GM18868 (cell line): ENCODE results near the gene MN1.

ENCODE experiments used
- ATAC-seq: cut with Tn5 transposase; IDR thresholded peaks from one replicate; pipeline ENCODE4 v1.9.1; 2021; ENCODE audit warnings: mild to moderate bottlenecking, moderate library complexity; ENCODE audit not compliant: unreplicated experiment

MN1 gene

DNA sequence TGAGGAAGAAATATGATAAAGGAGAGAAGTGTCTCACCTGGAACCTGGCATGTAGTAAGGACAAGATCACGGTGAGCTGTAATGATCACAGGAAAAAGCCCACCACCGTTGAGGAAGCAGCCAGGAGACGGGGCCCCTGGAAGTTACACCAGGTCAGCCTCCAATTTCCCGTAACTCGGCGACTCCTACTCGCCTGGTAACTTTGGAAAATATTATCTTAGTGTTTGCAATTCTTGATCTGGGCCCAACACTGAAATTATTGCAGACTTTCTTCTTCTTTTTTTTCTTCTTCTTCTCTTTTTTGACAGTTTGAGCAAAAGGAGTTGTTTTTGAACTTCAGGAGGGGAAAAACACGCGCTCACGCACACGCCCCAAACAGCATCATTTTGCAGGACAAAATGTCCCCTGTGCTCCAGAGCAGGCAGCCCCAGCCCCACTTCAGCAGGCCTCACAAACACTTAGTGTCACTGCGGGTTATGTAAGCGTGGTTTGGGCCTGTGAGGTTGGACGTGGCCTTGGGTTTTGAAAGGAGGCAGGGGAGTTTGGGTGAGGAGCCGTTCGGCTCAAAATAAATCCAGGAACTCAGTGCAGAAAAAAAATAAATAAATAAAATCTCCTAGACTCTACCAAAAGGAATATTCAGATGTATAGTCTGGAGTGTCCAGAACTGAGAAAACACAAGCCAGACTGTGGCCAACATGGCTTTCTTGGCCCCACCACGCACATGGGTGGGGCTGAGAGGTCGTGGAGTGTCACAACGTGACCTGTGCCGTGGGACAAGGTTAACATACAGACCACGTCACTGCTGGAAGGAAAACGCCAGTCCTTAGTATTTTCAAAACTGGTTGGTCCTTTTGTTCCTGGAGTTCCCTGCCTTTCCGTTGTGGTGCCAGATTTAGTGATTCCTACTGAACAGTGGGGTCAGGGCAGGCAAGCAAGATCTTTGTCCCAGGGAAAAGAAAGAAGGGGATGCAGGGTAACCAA lies 26.3 kb upstream of the MN1 start:
- no peak for ATAC-seq

- no peak for ATAC-seq
Measured at GRCh38 chr22:27825174-27825573, 23.6 kb upstream of the MN1 start.

DNA sequence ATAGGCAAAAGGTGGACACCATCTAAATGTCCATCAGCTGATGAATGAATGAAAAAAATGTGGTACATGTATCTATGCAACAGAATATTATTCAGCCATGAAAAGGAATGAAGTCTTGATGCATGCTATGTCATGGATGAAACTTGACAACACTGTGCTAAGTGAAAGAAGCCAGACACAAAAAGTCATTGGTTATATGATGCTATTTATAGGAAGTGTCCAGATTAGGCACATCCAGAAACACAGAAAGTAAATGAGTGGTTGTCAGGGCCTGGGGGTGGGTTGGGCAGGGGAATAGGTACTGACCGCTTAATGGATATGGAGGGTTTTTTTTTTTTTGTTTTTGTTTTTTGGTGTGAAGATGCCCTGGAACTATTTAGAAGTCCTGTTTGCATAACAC lies 21.7 kb upstream of the MN1 start:
- ATAC-seq = no peak

DNA sequence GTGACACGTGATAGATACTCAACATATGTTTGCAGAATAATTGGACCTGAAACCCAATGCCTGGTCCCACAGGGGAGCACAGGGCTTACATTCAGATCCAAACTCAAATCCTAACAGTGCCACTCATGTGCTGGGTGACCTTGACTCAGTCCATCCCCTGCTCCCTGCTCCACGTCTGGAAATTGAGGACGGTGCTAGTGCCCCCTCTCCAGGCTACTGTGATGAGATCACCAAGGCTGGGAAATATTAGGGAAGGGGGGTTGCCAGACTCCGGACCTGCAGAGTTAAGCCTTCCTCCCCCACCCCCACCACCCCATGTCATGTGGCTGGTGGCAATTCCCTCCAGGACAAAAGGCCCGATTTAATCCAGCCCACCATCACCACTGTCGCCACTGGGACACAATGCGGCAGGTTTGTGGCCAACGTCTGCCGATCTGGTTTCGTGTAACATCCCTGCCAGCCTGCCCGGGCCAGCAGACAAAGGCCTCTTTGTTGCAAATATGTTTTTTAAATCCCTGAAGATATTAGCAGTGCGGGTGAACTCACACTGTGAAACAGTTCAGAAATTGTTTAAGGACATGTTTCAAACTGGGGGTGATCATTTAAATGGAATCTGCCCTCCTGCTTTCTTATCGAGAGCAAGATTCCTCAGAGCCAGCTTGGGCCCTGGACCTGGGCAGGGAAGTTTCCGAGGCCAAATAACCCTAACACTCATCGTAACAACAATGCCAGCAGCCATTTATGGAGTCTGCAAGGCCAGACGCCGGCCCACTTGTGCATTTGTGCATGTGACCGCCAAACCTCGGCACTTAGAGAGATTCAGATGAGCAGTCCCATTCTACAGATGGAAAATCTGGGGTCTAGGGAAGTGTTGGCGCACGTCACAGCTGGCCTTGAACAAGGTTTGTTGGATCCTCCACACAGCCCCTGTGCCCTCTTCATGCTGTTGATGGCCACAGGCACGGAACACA lies 19.6 kb upstream of the MN1 start:
- ATAC-seq = no peak

DNA sequence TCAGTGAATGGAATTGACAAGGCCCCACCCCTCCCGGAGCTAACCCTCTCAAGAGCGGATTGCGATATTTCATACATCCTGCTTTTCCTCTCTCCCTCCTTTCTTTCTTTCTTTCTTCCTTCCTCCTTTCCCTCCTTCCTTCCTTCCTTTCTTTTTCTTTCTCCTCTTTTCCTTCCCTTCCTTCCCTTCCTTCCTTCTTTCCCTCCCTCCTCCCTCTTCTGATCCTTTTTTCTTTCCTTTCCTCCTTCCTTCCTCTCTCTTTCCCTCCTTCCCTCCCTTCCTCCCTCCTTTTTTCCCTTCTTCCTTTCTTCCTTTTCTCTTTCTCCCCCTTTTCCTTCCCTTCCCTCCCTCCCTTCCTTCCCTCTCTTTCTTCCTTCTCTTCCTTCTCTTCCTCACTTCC lies 15.0 kb upstream of the MN1 start:
- ATAC-seq = no peak

- ATAC-seq = no peak
Measured at GRCh38 chr22:27815826-27816530, 14.4 kb upstream of the MN1 start.

DNA sequence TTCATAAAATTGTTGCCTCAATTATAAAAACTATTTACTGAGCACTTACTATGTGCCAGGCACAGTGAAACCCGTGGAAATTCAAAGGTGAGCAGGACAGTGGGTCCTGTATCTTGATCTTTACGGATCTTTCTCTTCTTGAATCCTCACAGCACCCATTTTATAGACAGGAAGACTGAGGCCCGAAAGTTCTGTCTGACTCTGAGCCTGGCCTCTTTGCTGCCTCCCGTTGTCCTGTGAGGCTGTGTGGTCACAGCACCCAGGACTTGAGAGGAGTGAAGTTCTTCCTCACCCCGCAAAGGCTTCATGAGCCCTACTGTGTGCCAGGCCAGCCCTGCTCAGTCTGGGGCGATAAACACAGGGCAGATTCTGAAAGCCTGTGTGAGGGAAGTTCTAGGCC lies 13.4 kb upstream of the MN1 start:
- ATAC-seq = no peak

DNA sequence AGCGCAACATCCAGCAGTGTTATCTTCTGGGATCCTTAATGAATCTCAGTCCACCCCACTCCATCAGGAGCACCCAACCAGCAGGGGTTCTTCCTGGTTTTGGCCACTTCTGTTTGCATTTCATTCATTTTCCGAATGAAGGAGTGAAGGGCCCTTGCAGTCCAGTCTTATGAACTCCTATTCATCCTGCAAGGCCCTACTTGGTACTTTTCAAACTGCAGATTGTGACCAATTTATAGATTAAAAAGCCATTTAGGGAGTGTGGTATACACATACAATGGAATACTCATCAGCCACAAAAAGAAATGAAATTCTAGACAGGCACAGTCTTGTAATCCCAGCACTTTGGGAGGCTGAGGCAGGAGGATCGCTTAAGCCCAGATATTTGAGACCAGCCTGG lies 10.2 kb upstream of the MN1 start:
- ATAC-seq = no peak

DNA sequence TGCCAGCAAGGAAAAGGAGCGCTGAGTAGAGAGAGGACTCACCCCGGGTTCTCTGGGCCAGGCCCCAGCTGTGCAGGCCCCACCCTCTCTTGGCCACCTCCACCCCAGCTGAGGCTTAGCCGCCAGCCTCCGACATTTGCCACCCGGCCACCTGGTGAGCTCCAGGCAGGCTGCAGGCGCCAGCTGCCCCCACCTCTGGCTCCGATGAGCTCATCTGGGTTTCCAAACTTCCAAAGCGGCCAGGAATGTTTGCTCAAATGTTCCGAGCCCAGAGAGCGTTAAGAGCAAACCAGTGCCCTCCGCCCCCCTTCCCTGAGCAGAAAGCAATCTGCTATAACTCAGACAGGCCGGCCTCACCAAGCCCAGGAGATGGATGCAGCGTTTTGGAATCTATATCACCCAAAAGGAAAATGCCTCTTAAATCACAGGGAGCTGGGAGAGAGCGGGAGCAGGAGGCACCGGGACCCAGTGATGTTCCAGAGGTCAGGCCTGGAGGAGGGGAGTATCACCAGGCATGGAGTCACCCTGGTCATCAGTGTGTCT lies 9.1 kb upstream of the MN1 start:
- no peak for ATAC-seq

- ATAC-seq = no peak
Measured at GRCh38 chr22:27809700-27810608, 8.4 kb upstream of the MN1 start.

DNA sequence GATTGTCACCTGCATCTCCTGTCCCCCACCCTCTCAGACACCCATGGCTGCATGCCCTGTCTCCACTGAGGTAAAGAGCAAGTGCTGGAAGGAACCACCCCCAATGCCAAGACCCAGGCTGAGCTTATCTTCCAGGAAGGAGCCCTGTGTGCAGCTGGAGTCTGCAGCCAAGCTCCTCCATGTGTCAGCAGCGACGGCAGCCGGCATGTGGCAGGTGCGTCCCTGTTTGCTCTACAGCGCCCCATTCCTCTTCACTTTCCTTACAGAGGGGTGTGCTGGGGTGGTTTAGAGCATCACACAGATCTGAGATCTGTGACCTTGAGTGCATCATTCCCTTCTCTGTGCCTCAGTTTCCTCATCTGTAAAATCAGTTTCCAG lies 7.7 kb upstream of the MN1 start:
- ATAC-seq = no peak

DNA sequence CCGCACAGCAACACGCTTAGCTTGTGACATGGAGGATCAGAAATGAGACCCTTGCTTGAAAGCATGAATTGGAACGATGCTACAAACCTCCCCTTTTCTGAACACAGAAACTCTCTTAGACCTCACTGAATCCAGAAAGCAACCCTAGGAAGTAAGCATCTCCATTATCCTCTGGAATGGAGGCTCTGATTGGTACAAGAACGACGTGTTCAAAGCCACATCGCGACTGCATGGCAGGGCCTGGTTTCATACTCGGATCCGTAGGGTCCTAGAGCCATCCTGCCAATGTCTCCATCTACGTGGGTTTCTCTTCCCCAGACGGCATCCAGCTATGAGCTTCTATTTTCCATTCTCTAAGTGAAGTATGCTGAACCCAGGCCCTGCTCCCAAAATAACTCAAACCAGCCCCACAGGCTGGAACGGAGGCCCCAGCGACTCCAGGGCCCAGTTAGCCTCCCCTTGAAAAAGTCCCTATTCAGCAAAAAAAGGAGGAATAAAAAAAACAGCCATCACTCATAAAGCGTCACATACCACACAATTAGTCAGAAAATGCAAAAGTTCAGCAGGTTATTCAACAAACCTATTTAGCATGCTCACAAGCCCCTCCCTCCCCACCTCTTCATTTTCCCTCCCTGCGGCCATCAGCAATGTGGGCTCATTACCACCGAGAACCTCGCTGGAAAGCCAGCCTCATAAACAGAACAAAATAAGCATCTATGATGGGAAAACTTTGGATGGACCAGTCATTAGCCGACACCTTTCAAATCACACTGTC lies 7.1 kb upstream of the MN1 start:
- ATAC-seq = no peak

GRCh38 chr22:27805841-27806240 lies 4.3 kb upstream of the MN1 start:
- no peak for ATAC-seq

- no peak for ATAC-seq
Measured at GRCh38 chr22:27804470-27805297, 3.1 kb upstream of the MN1 start.

GRCh38 chr22:27803841-27804415 lies 2.4 kb upstream of the MN1 start:
- ATAC-seq = no peak

- no peak for ATAC-seq
Measured at GRCh38 chr22:27802346-27803073, 954 bp upstream of the MN1 start.

- no peak for ATAC-seq
Measured at GRCh38 chr22:27801202-27801615, 347 bp downstream of the MN1 start.
